ENCODE results near the gene SSR1.
A peak's percentile ranks its signal among the peaks of the same experiment; 100 is the strongest.

Gene SSR1

DNA sequence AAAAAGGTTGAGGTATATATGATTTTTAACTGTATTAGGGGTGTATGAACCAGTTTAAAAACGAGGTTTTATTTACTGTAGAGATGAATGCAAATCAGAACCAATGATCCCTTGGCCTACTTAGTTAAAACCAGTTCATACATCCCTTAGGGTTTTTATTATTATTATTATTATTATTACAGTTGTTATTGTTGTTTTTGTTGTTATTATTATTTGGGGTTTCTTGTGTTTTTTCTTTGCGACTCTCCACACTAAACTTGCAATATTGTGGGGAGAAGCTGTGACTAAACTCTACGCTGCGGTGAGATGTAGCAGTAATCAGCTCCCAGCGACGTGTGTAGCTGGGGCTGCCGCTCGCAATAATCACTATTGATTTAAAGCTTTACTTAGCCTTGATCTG, 62.2 kb downstream of the SSR1 start:
- TF ChIP-seq PAX5 (IDR thresholded peaks at IDR 0.05; ENCODE audit: insufficient read depth, low read length, severe bottlenecking) = no peak
- no peak for TF ChIP-seq POLR2A (IDR thresholded peaks at IDR 0.05; ENCODE audit: low read depth, low read length)
- DNase-seq (ENCODE audit: insufficient read length, low spot score) (no peak), FAIRE-seq (no peak)

- FAIRE-seq = no peak
- no peak for TF ChIP-seq POLR2AphosphoS5 (IDR thresholded peaks at IDR 0.05; ENCODE audit: low read depth, low read length)
- TF ChIP-seq SPI1 (IDR thresholded peaks at IDR 0.05; ENCODE audit: low read depth, low read length) = no peak
- no peak for TF ChIP-seq TAF1 (IDR thresholded peaks at IDR 0.05; ENCODE audit: low read depth, low read length)
- no peak for TF ChIP-seq PAX5 (IDR thresholded peaks at IDR 0.05; ENCODE audit: insufficient read depth, low read length, severe bottlenecking)
- no peak for TF ChIP-seq POU2F2 (IDR thresholded peaks at IDR 0.05; ENCODE audit: low read depth, low read length)
- TF ChIP-seq POLR2A (IDR thresholded peaks at IDR 0.05; ENCODE audit: low read depth, low read length) = no peak
- no peak for DNase-seq (ENCODE audit: insufficient read length, low spot score)
Measured at GRCh38 chr6:7249946-7250643, 62.9 kb downstream of the SSR1 start.

DNA sequence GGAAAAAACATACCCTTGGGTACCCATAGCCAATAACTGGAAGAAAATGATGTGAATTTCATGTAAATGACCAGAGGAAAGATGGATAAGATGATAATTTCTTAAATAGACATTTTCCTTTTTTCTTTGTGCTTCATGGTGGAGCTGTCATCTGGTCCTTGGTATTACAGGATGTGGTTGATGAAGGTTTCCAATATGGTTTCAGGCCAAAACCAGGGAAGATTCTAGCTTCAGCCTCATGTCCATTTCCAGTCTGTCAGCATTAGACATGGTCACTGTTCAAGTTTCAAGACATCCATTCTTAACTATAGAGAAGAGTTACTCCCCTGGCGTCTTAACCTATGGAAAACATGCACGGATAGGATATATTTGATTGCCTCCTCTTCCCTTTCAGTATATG, 63.6 kb downstream of the SSR1 start:
- DNase-seq (ENCODE audit: insufficient read length, low spot score) (no peak), FAIRE-seq (no peak)
- TF ChIP-seq PAX5 (IDR thresholded peaks at IDR 0.05; ENCODE audit: insufficient read depth, low read length, severe bottlenecking) (no peak), TAF1 (IDR thresholded peaks at IDR 0.05; ENCODE audit: low read depth, low read length) (no peak)

DNA sequence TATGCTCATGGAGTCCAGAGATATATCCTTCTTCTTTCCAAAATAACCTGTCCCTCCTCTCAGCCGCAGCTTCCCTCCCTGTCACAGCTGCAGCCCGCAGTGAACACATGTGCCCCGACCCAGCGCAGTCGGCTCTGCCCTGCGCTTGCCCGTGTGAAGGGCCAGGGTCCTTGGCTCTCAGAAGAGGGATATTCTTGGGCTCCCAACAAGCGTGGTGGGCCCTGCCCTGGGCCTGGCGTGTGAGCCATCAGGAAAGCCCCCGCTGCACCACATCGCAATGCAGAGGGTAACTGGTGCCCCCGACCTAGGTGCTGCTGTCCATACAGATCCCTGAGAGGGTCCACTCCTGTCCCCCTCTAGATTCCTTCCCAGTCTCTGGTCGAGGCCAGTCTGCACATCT, 65.2 kb downstream of the SSR1 start:
- FAIRE-seq (no peak), DNase-seq (ENCODE audit: insufficient read length, low spot score) (no peak)
- TF ChIP-seq SPI1 (IDR thresholded peaks at IDR 0.05; ENCODE audit: low read depth, low read length) (no peak), PAX5 (IDR thresholded peaks at IDR 0.05; ENCODE audit: insufficient read depth, low read length, severe bottlenecking) (no peak), TAF1 (IDR thresholded peaks at IDR 0.05; ENCODE audit: low read depth, low read length) (no peak), POU2F2 (IDR thresholded peaks at IDR 0.05; ENCODE audit: low read depth, low read length) (no peak), POLR2AphosphoS5 (IDR thresholded peaks at IDR 0.05; ENCODE audit: low read depth, low read length) (no peak), POLR2A (IDR thresholded peaks at IDR 0.05; ENCODE audit: low read depth, low read length) (no peak)

DNA sequence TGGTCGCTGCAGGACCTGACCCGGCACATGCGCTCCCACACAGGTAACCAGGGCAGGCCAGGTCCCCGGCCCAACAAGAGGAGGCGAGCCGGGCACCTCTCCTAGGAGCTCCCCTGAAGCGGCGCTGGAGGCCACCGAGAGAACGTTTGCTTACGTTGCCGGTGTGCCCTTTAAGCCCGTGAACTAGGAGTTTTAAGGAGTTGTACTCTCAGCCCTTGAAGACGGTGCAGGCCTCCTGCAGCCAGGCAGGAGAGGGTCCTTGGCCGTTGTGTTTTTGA, 65.9 kb downstream of the SSR1 start:
- FAIRE-seq (no peak), DNase-seq (ENCODE audit: insufficient read length, low spot score) (no peak)
- TF ChIP-seq TAF1 (IDR thresholded peaks at IDR 0.05; ENCODE audit: low read depth, low read length) (no peak), POLR2A (IDR thresholded peaks at IDR 0.05; ENCODE audit: low read depth, low read length) (no peak)

- FAIRE-seq (no peak), DNase-seq (ENCODE audit: insufficient read length, low spot score) (no peak)
- TF ChIP-seq POU2F2 (IDR thresholded peaks at IDR 0.05; ENCODE audit: low read depth, low read length) = no peak
- TF ChIP-seq PAX5 (IDR thresholded peaks at IDR 0.05; ENCODE audit: insufficient read depth, low read length, severe bottlenecking) = no peak
- TF ChIP-seq TAF1 (IDR thresholded peaks at IDR 0.05; ENCODE audit: low read depth, low read length) = no peak
- no peak for TF ChIP-seq SPI1 (IDR thresholded peaks at IDR 0.05; ENCODE audit: low read depth, low read length)
- no peak for TF ChIP-seq POLR2AphosphoS5 (IDR thresholded peaks at IDR 0.05; ENCODE audit: low read depth, low read length)
- no peak for TF ChIP-seq POLR2A (IDR thresholded peaks at IDR 0.05; ENCODE audit: low read depth, low read length)
Measured at GRCh38 chr6:7246401-7247178, 66.4 kb downstream of the SSR1 start.

DNA sequence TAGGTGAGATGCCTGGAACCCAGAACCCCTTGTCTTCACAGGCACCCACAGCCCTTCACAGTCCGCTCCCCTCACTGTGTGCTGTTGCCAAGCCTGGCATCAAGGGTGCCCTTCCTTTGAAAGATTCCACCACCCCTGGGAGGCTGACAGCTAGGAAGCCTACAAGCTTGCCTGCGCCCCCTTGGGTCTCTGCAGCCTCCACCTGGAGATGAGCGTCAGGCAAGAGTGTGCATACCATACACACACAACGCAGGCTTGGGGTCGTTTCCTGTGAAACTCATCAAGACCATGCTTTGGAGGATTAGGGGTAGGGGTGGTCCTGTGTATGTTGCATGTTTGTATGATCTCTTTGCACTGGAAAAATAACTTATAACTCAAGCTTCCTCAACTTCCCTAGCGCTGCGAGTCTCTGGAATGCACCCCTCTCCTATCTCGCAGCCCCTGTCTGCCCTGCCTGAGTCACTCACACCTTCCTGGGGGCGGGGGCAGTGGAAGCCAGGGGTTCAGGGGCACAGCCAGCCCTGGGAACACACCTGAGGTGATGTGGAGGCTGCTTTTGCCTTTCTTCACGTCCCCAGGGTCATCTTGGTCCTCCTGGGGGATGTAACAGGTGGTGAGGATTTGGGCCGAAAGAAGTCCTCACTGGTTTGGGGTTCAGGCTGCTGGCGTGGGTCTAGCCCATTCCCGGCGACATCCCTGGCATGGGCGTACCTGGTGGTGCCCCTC, 67.2 kb downstream of the SSR1 start:
- no peak for FAIRE-seq
- no peak for TF ChIP-seq POLR2AphosphoS5 (IDR thresholded peaks at IDR 0.05; ENCODE audit: low read depth, low read length)
- TF ChIP-seq SPI1 (IDR thresholded peaks at IDR 0.05; ENCODE audit: low read depth, low read length) = no peak
- no peak for TF ChIP-seq TAF1 (IDR thresholded peaks at IDR 0.05; ENCODE audit: low read depth, low read length)
- TF ChIP-seq POLR2A (IDR thresholded peaks at IDR 0.05; ENCODE audit: low read depth, low read length) = no peak
- TF ChIP-seq PAX5 (IDR thresholded peaks at IDR 0.05; ENCODE audit: insufficient read depth, low read length, severe bottlenecking) = no peak
- TF ChIP-seq POU2F2 (IDR thresholded peaks at IDR 0.05; ENCODE audit: low read depth, low read length) = no peak
- no peak for DNase-seq (ENCODE audit: insufficient read length, low spot score)

DNA sequence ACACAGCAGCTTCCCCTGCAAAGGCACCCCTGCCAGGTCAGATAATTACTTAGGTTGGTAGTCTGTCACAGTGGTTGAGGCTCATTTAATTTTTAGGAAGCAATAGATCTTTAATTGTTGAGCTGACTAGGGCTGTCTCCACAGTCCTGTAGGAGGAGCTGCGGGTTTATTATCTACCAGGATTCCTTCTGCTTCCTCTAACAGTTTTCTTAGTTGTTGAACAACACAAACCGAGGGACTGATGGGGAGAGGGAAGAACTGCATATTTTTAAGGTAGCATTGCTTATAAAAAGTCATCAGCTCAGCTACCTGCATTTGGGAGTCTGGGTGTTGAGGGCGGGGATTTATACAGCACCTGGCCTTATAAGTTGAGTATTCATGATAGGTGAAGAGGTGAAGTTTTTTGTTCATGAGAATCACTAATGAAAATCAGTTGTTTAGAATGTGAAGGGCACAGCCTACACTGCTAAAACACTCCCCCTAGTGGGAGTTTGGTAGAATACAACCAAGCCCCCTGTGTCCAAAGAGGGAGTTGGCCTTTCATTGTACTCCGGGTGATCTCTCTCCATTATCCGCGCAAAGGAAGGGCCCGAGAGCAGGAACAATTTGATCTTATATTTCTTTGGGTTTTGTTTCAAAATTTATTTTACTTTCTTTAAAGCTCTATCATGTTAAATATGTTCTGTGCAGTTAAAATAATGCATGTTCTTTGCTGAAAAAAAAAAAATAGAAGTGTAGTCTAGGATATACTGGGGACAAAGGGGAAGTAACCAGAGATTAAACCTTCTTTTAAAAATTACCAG, 69.6 kb downstream of the SSR1 start:
- TF ChIP-seq POLR2AphosphoS5 (IDR thresholded peaks at IDR 0.05; ENCODE audit: low read depth, low read length) (no peak), POU2F2 (IDR thresholded peaks at IDR 0.05; ENCODE audit: low read depth, low read length) (peak; percentile 35; the same call in 1 of the 2 replicates)
- FAIRE-seq = peak; percentile 56
- peak; percentile 53 for DNase-seq (ENCODE audit: insufficient read length, low spot score)

GRCh38 chr6:7242835-7243178, 70.2 kb downstream of the SSR1 start:
- no peak for DNase-seq (ENCODE audit: insufficient read length, low spot score)
- no peak for FAIRE-seq
- TF ChIP-seq POLR2AphosphoS5 (IDR thresholded peaks at IDR 0.05; ENCODE audit: low read depth, low read length) (no peak), PAX5 (IDR thresholded peaks at IDR 0.05; ENCODE audit: insufficient read depth, low read length, severe bottlenecking) (no peak), POLR2A (IDR thresholded peaks at IDR 0.05; ENCODE audit: low read depth, low read length) (no peak)

Measured in GM12891 (cell line).